Activated naive CD8-positive, alpha-beta T cell treated with anti-CD3 and anti-CD28 coated beads, Interleukin-2, amount 50 U/mL, for 24 hours (primary cell): ENCODE results near the gene KRT9.
"Not testable (repeated sequence)": the region's sequence is repeated elsewhere in the genome, so short reads cannot be mapped to it uniquely, and the experiment has no call there.

Experiments used
- ATAC-seq: fragments of 150-1000 bp; cut with Tn5 transposase; one replicate; pipeline ENCODE4 v1.10.0; 2021
- DNase-seq: peaks from one replicate; pipeline ENCODE4 v3.0.0; 2021
- H3K27ac Mint-ChIP-seq: one replicate; pipeline ENCODE4 v1.8.0; 2021; ENCODE audit warnings: mild to moderate bottlenecking, mixed read lengths
- H3K27me3 Mint-ChIP-seq: one replicate; pipeline ENCODE4 v1.8.0; 2021; ENCODE audit warnings: mixed read lengths
- H3K36me3 Mint-ChIP-seq: one replicate; pipeline ENCODE4 v1.8.0; 2021; ENCODE audit warnings: low read depth, mixed read lengths
- H3K4me1 Mint-ChIP-seq: one replicate; pipeline ENCODE4 v1.8.0; 2021; ENCODE audit warnings: mixed read lengths
- H3K4me3 Mint-ChIP-seq: one replicate; pipeline ENCODE4 v1.8.0; 2021; ENCODE audit warnings: mild to moderate bottlenecking, moderate library complexity, mixed read lengths
- H3K9me3 Mint-ChIP-seq: one replicate; pipeline ENCODE4 v1.8.0; 2021; ENCODE audit warnings: mixed read lengths

KRT9 gene

GRCh38 chr17:41588126-41588810, 16.4 kb upstream of the KRT9 start:
- Mint-ChIP-seq H3K27me3 (peaks cover 7% of the 10 kb centered on the region), H3K27ac (no peak overlapping the region), H3K9me3 (no peaks in the 10 kb centered on the region), H3K4me3 (no peak overlapping the region), H3K4me1 (no peaks in the 10 kb centered on the region), H3K36me3 (no peaks in the 10 kb centered on the region)
- DNase-seq = no peak
- no peak for ATAC-seq

- DNase-seq (no peak), ATAC-seq (no peak)
- Mint-ChIP-seq H3K4me3 (no peak within 1 kb of the TSS), H3K4me1 (no peaks in the 10 kb centered on the region), H3K9me3 (no peaks in the 10 kb centered on the region), H3K36me3 (no peaks in the 10 kb centered on the region), H3K27me3 (peaks cover 7% of the 10 kb centered on the region), H3K27ac (no peak within 1 kb of the TSS)
These were observed 15.1 kb upstream of the KRT9 start, which contains the start of gene KRT14 for GRCh38 chr17:41586863-41587495. Gene KRT14 (minus strand): TSS chr17:41586895. CDS start chr17:41586834, 61 bp downstream.

- DNase-seq (no peak), ATAC-seq (no peak)
- Mint-ChIP-seq H3K27me3 (peaks cover 4% of the 10 kb centered on the region), H3K36me3 (no peaks in the 10 kb centered on the region), H3K27ac (no peak overlapping the region), H3K9me3 (no peaks in the 10 kb centered on the region), H3K4me1 (no peaks in the 10 kb centered on the region), H3K4me3 (no peak overlapping the region)
These were observed 13.6 kb upstream of the KRT9 start for GRCh38 chr17:41585301-41586056.

GRCh38 chr17:41584331-41584927, 12.6 kb upstream of the KRT9 start:
- not testable (repeated sequence) for H3K27ac Mint-ChIP-seq, H3K4me3 Mint-ChIP-seq, H3K27me3 Mint-ChIP-seq, ATAC-seq, H3K36me3 Mint-ChIP-seq, H3K4me1 Mint-ChIP-seq, DNase-seq, H3K9me3 Mint-ChIP-seq

GRCh38 chr17:41583137-41584127, 11.6 kb upstream of the KRT9 start:
- ATAC-seq (no peak), DNase-seq (no peak)
- Mint-ChIP-seq H3K27ac (no peak overlapping the region), H3K27me3 (peaks cover 8% of the 10 kb centered on the region), H3K4me3 (no peak overlapping the region), H3K36me3 (no peaks in the 10 kb centered on the region), H3K9me3 (no peaks in the 10 kb centered on the region), H3K4me1 (no peaks in the 10 kb centered on the region)

GRCh38 chr17:41582061-41582968, 10.5 kb upstream of the KRT9 start:
- not testable (repeated sequence) for H3K36me3 Mint-ChIP-seq, DNase-seq, H3K4me1 Mint-ChIP-seq, H3K4me3 Mint-ChIP-seq, H3K9me3 Mint-ChIP-seq, ATAC-seq, H3K27ac Mint-ChIP-seq
- peaks cover 12% of the 10 kb centered on the region for H3K27me3 Mint-ChIP-seq

GRCh38 chr17:41581366-41582060, 9.7 kb upstream of the KRT9 start:
- H3K27me3 Mint-ChIP-seq = peaks cover 17% of the 10 kb centered on the region
- DNase-seq (no peak), ATAC-seq (no peak)
- no peak overlapping the region for H3K27ac Mint-ChIP-seq
- no peaks in the 10 kb centered on the region for H3K36me3 Mint-ChIP-seq
- H3K9me3 Mint-ChIP-seq = no peaks in the 10 kb centered on the region
- H3K4me3 Mint-ChIP-seq = no peak overlapping the region
- H3K4me1 Mint-ChIP-seq = no peaks in the 10 kb centered on the region

- peaks cover 18% of the 10 kb centered on the region for H3K27me3 Mint-ChIP-seq
These were observed 9.0 kb upstream of the KRT9 start for GRCh38 chr17:41580687-41581365.

GRCh38 chr17:41580244-41580575, 8.4 kb upstream of the KRT9 start:
- DNase-seq (no peak), ATAC-seq (no peak)
- no peaks in the 10 kb centered on the region for H3K4me1 Mint-ChIP-seq
- H3K9me3 Mint-ChIP-seq = no peaks in the 10 kb centered on the region
- no peak overlapping the region for H3K4me3 Mint-ChIP-seq
- no peaks in the 10 kb centered on the region for H3K36me3 Mint-ChIP-seq
- H3K27ac Mint-ChIP-seq = no peak overlapping the region
- peaks cover 21% of the 10 kb centered on the region for H3K27me3 Mint-ChIP-seq

More at GRCh38 chr17:41580687-41581365, 9.0 kb upstream of the KRT9 start:
- H3K27ac Mint-ChIP-seq = no peak overlapping the region
- no peaks in the 10 kb centered on the region for H3K4me1 Mint-ChIP-seq
- H3K36me3 Mint-ChIP-seq = no peaks in the 10 kb centered on the region
- no peak overlapping the region for H3K4me3 Mint-ChIP-seq
- no peak for DNase-seq
- ATAC-seq = no peak
- no peaks in the 10 kb centered on the region for H3K9me3 Mint-ChIP-seq

- Mint-ChIP-seq H3K4me1 (no peaks in the 10 kb centered on the region), H3K36me3 (no peaks in the 10 kb centered on the region), H3K27ac (no peak overlapping the region), H3K4me3 (no peak overlapping the region), H3K27me3 (peaks cover 24% of the 10 kb centered on the region), H3K9me3 (no peaks in the 10 kb centered on the region)
- peak; percentile 87 for ATAC-seq
- DNase-seq = peak; percentile 78
These were observed 7.8 kb upstream of the KRT9 start for GRCh38 chr17:41579484-41580243.

GRCh38 chr17:41578971-41579370, 7.1 kb upstream of the KRT9 start:
- H3K9me3 Mint-ChIP-seq = no peaks in the 10 kb centered on the region
- ATAC-seq (no peak), DNase-seq (no peak)
- no peaks in the 10 kb centered on the region for H3K36me3 Mint-ChIP-seq
- H3K27ac Mint-ChIP-seq = no peak overlapping the region
- no peaks in the 10 kb centered on the region for H3K4me1 Mint-ChIP-seq
- peaks cover 24% of the 10 kb centered on the region for H3K27me3 Mint-ChIP-seq
- H3K4me3 Mint-ChIP-seq = no peak overlapping the region

- Mint-ChIP-seq H3K4me3 (no peak overlapping the region), H3K36me3 (no peaks in the 10 kb centered on the region), H3K9me3 (no peaks in the 10 kb centered on the region), H3K4me1 (no peaks in the 10 kb centered on the region), H3K27me3 (peaks cover 26% of the 10 kb centered on the region), H3K27ac (no peak overlapping the region)
- DNase-seq = no peak
- ATAC-seq = no peak
These were observed 6.7 kb upstream of the KRT9 start for GRCh38 chr17:41578538-41578937.
